Measurements from ENCODE around the gene MOB2.

MOB2 gene

DNA sequence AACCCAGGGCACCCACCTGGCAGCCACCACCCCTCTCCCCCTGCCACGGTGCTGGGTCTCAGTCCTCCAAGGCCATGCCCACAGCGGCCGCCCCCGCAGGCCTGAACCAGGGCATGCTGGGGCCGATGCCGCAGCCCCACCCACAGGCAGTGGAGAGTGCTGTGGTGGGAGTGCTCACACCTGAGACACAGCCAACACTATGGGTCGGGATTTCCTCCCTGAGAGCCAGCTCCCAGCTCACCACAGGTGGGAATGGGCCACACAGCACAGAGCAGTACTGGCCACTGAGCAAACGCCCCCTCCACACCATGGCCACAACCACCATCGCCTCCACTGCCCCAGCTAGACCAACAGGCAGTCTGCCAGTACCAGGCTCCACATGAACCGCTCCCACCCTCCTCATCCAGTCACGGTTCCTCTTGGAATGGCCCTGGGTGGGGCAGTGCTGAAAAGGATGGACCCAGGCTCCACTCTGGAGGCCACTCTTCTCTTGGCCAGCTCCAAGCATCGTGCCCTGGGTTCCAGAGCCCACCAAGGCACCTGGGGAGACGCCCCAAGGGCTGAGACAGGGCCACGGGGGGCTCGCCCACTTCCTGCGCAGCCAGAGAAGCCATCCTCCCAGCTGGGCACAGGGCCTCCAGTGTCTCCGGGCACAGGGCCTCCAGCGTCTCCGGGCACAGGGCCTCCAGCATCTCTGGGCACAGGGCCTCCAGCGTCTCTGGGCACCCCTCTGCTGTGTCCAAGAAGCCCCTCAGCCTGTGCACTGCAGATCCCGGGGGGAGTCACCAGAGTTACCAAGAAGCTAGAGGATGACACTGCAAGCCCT is 14.2 kb downstream of the MOB2 start:
- TF ChIP-seq CTCF (conservative IDR thresholded peaks at IDR 0.05; ENCODE audit: low read depth, low read length), result no peak
- H3K27ac ChIP-seq, result no peak overlapping the region
- H3K36me3 ChIP-seq (ENCODE audit: insufficient read depth), result no peaks in the 10 kb centered on the region

GRCh38 chr11:1471736-1472135 is 14.8 kb downstream of the MOB2 start:
- H3K9ac ChIP-seq, result no peak overlapping the region
- no peak overlapping the region for H3K27ac ChIP-seq
- H3K79me2 ChIP-seq (ENCODE audit: insufficient read depth, low read depth), result no peaks in the 10 kb centered on the region
- no peak for TF ChIP-seq CTCF (conservative IDR thresholded peaks at IDR 0.05; ENCODE audit: low read depth, low read length)
- no peak overlapping the region for H3K4me2 ChIP-seq
- no peaks in the 10 kb centered on the region for H3K27me3 ChIP-seq (ENCODE audit: insufficient read depth, low read depth)
- H3K4me3 ChIP-seq (IDR thresholded peaks at IDR 0.05; ENCODE audit: insufficient read depth, low read depth, low read length), result no peak overlapping the region
- no peaks in the 10 kb centered on the region for H4K20me1 ChIP-seq (ENCODE audit: insufficient read depth)
- H3K4me1 ChIP-seq (ENCODE audit: low read depth, poor library complexity, severe bottlenecking), result no peaks in the 10 kb centered on the region
- H3K36me3 ChIP-seq (ENCODE audit: insufficient read depth), result no peaks in the 10 kb centered on the region
- no peak overlapping the region for H2AFZ ChIP-seq (ENCODE audit: low read depth)

More for the DNA sequence above, 14.2 kb downstream of the MOB2 start:
- Histone ChIP-seq H3K27me3 (ENCODE audit: insufficient read depth, low read depth) (no peaks in the 10 kb centered on the region), H3K79me2 (ENCODE audit: insufficient read depth, low read depth) (no peaks in the 10 kb centered on the region), H3K4me2 (no peak overlapping the region), H4K20me1 (ENCODE audit: insufficient read depth) (no peaks in the 10 kb centered on the region), H2AFZ (ENCODE audit: low read depth) (no peak overlapping the region), H3K4me3 (IDR thresholded peaks at IDR 0.05; ENCODE audit: insufficient read depth, low read depth, low read length) (no peak overlapping the region), H3K4me1 (ENCODE audit: low read depth, poor library complexity, severe bottlenecking) (no peaks in the 10 kb centered on the region), H3K9ac (no peak overlapping the region)

DNA sequence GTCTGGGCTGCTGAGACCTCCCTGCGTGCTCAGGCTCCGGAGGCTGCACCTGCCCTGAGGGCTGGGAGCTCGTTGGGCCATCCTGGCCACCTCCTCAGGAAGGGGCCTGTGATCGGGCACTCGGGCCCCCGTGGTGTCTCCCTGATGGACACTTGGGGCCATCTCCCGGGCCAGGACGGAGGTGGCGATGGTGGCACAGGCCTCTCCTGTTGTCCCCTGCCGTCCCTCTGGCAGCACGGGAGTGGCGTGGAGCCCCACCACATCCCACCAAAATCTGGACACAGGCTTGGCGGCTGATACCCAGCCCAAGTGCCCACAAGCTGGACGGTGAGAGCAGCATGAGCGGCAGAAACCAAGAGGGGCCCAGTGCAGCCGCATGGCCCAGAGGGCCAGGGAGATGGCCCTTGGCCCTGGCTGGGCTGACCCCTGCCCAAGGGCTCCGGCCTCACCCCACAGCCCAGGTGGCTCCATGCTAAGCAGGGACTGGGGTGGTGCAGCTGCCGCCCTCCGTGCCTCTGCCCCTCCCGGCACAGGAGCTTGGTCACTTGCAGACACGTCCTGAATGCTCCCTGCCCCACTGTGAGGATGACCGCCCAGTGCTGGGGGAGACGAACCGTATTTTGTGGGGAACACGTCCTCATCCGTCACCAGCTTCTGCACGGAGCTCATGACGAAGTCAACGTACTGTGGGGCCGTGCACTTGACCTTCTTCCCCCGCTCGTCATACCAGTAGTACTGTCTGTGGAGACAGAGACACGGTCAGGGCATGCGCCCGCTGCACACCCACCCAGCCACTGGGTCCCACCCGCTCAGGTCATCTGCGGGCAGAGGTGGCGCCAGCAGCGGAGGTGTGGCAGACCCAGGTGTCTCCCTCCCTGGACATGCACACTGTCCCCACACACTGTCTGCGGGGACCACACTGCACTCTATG is 15.6 kb downstream of the MOB2 start:
- no peak overlapping the region for H3K27ac ChIP-seq
- H3K4me2 ChIP-seq, result no peak overlapping the region
- H4K20me1 ChIP-seq (ENCODE audit: insufficient read depth), result no peaks in the 10 kb centered on the region
- H3K9ac ChIP-seq, result no peak overlapping the region
- H2AFZ ChIP-seq (ENCODE audit: low read depth), result no peak overlapping the region
- H3K4me3 ChIP-seq (IDR thresholded peaks at IDR 0.05; ENCODE audit: insufficient read depth, low read depth, low read length), result no peak overlapping the region
- no peaks in the 10 kb centered on the region for H3K79me2 ChIP-seq (ENCODE audit: insufficient read depth, low read depth)
- no peak for TF ChIP-seq CTCF (conservative IDR thresholded peaks at IDR 0.05; ENCODE audit: low read depth, low read length)
- H3K4me1 ChIP-seq (ENCODE audit: low read depth, poor library complexity, severe bottlenecking), result no peaks in the 10 kb centered on the region
- no peaks in the 10 kb centered on the region for H3K36me3 ChIP-seq (ENCODE audit: insufficient read depth)
- H3K27me3 ChIP-seq (ENCODE audit: insufficient read depth, low read depth), result no peaks in the 10 kb centered on the region

DNA sequence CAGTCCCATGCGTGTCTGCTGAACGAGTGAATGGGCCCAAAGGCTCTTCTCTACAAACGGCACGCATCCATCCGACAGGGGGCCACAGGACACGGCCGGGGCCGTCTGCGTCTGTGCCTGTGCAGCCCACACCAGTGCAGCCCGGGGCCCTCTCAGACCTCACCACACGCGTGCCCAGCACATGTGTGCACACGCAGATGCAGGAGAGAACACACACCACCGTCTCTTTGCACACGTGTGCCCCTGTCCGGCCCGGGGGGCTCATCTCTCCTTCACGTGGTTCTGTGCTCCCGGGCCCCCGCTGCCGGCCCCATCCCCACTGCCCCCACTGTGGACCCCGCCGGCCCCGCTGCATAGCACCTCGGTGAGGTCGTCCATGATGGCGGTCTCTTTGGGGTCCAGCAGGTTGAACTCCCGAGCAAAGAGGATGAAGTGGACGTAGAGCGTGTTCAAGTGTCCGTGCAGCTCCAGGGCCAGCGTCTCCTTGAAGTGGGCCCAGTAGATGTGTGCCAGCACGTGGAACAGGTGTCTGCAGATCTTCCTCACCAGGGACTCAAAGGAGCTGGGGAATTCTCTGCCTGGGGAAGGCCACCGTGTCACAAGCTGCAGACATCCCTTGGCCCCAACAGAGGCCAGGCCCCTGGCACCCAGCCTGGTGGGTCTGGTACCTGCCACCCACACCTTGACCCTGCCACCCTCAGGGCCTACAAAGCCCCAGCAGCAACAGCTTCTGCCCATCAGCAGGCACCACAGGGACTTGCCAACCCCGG is 16.5 kb downstream of the MOB2 start:
- H3K4me3 ChIP-seq (IDR thresholded peaks at IDR 0.05; ENCODE audit: insufficient read depth, low read depth, low read length), result no peak overlapping the region
- no peaks in the 10 kb centered on the region for H3K79me2 ChIP-seq (ENCODE audit: insufficient read depth, low read depth)
- no peak overlapping the region for H3K4me2 ChIP-seq
- H3K27me3 ChIP-seq (ENCODE audit: insufficient read depth, low read depth), result no peaks in the 10 kb centered on the region
- no peaks in the 10 kb centered on the region for H3K4me1 ChIP-seq (ENCODE audit: low read depth, poor library complexity, severe bottlenecking)
- no peak overlapping the region for H2AFZ ChIP-seq (ENCODE audit: low read depth)
- no peaks in the 10 kb centered on the region for H3K36me3 ChIP-seq (ENCODE audit: insufficient read depth)
- no peak overlapping the region for H3K9ac ChIP-seq
- TF ChIP-seq CTCF (conservative IDR thresholded peaks at IDR 0.05; ENCODE audit: low read depth, low read length), result no peak
- no peak overlapping the region for H3K27ac ChIP-seq
- no peaks in the 10 kb centered on the region for H4K20me1 ChIP-seq (ENCODE audit: insufficient read depth)
